HepG2 (cell line): Measurements from ENCODE around the gene PSMD1. TPM values are rescaled to one million over a fixed set of nuclear protein-coding genes. Genes with fewer than 3 reads are reported as not detected.

ENCODE experiments used
- ATF3 ChIP-seq: sonication (generic); formaldehyde crosslinking; IDR thresholded peaks from 2 replicates; pipeline ENCODE4 v1.4.0; 2020; ENCODE audit warnings: missing genetic modification reagents
- ATF4 ChIP-seq, 2 experiments: fragments of 450-650 bp in 1 of 2; sonication (generic) in 1 of 2; formaldehyde crosslinking; IDR thresholded peaks; 2 replicates each; pipeline versions ENCODE4 v1.5.0 to v1.8.0; 2020 to 2022; ENCODE audit warnings: mild to moderate bottlenecking in 1 of 2, missing genetic modification reagents in 1 of 2
- ATF7 ChIP-seq, 2 experiments: fragments of 450-650 bp in 1 of 2; sonication (generic) in 1 of 2; formaldehyde crosslinking in 1 of 2; IDR thresholded peaks; 2 replicates each; pipeline versions ENCODE4 v1.4.0 to v1.6.1; 2016 to 2020; ENCODE audit warnings: antibody characterized with exemption in 1 of 2, mild to moderate bottlenecking in 1 of 2, missing genetic modification reagents in 1 of 2
- DBP ChIP-seq: sonication (generic); formaldehyde crosslinking; IDR thresholded peaks from 2 replicates; pipeline ENCODE4 v1.4.0; 2020; ENCODE audit warnings: missing genetic modification reagents; ENCODE audit errors: not compliant biosample characterization
- GATA4 ChIP-seq: sonication (generic); IDR thresholded peaks from 2 replicates; pipeline ENCODE4 v1.6.1; 2016; ENCODE audit warnings: antibody characterized with exemption, low read depth, borderline replicate concordance
- GZF1 ChIP-seq: sonication (generic); formaldehyde crosslinking; IDR thresholded peaks from 2 replicates; pipeline ENCODE4 v1.5.1; 2020; ENCODE audit warnings: mild to moderate bottlenecking, missing genetic modification reagents
- HMG20A ChIP-seq: IDR thresholded peaks from 2 replicates; pipeline ENCODE4 v1.6.1; 2016; ENCODE audit warnings: borderline replicate concordance
- KAT8 ChIP-seq: IDR thresholded peaks from 2 replicates; pipeline ENCODE4 v1.6.1; 2016; ENCODE audit warnings: missing genetic modification reagents, missing compliant biosample characterization
- KLF6 ChIP-seq: IDR thresholded peaks from 2 replicates; pipeline ENCODE4 v1.8.0; 2016; ENCODE audit warnings: missing biosample characterization, missing genetic modification reagents
- MAFF ChIP-seq: IDR thresholded peaks from 2 replicates; pipeline ENCODE4 v1.6.1; 2011; ENCODE audit warnings: low read depth, low read length, improper control_type of control experiment
- MTA3 ChIP-seq: sonication (generic); formaldehyde crosslinking; IDR thresholded peaks from 2 replicates; pipeline ENCODE4 v1.4.0; 2020; ENCODE audit warnings: missing genetic modification reagents
- NRL ChIP-seq: sonication (generic); formaldehyde crosslinking; IDR thresholded peaks from 2 replicates; pipeline ENCODE4 v1.5.0; 2020; ENCODE audit warnings: missing genetic modification reagents, mild to moderate bottlenecking, moderate library complexity, borderline replicate concordance
- PPARG ChIP-seq: conservative IDR thresholded peaks from 2 replicates; pipeline ENCODE4 v1.6.1; 2016; ENCODE audit warnings: missing biosample characterization, missing genetic modification reagents
- PTBP1 ChIP-seq: fragments of 200-400 bp; formaldehyde crosslinking; IDR thresholded peaks from 2 replicates; pipeline ENCODE4 v1.6.1; 2018; ENCODE audit warnings: low read length, low read depth; ENCODE audit not compliant: poor library complexity, severe bottlenecking
- RXRA ChIP-seq: sonication (generic); formaldehyde crosslinking; IDR thresholded peaks from 2 replicates; pipeline ENCODE4 v1.5.1; 2020; ENCODE audit warnings: missing genetic modification reagents
- SOX13 ChIP-seq, 3 experiments: fragments of 450-650 bp in 1 of 3; sonication (generic) in 1 of 3; formaldehyde crosslinking in 1 of 3; IDR thresholded peaks in 2 of 3; conservative IDR thresholded peaks in 1 of 3; 2 replicates each; pipeline versions ENCODE4 v1.5.0 to v1.6.1; 2016 to 2020; ENCODE audit warnings: antibody characterized with exemption in 1 of 3, mild to moderate bottlenecking in 1 of 3, missing compliant biosample characterization in 1 of 3, missing genetic modification reagents in 1 of 3, moderate library complexity in 1 of 3
- SOX6 ChIP-seq, 2 experiments: fragments of 450-650 bp in 1 of 2; sonication (generic) in 1 of 2; formaldehyde crosslinking in 1 of 2; IDR thresholded peaks; 2 replicates each; pipeline versions ENCODE4 v1.4.0 to v1.6.1; 2017 to 2020; ENCODE audit warnings: antibody characterized with exemption in 1 of 2, mild to moderate bottlenecking in 1 of 2, missing genetic modification reagents in 1 of 2
- SRSF4 ChIP-seq: fragments of 200-400 bp; formaldehyde crosslinking; IDR thresholded peaks from one replicate; pipeline ENCODE4 v1.6.1; 2018; ENCODE audit warnings: mild to moderate bottlenecking, low read depth, low read length, moderate library complexity; ENCODE audit not compliant: poor library complexity, severe bottlenecking
- TARDBP ChIP-seq: sonication (generic); formaldehyde crosslinking; IDR thresholded peaks from 2 replicates; pipeline ENCODE4 v1.8.0; 2022; ENCODE audit warnings: mild to moderate bottlenecking, missing genetic modification reagents
- TCF7 ChIP-seq: sonication (generic); IDR thresholded peaks from 2 replicates; pipeline ENCODE4 v1.6.1; 2016; ENCODE audit warnings: antibody characterized with exemption, low read depth
- ZBTB26 ChIP-seq: IDR thresholded peaks from 2 replicates; pipeline ENCODE4 v1.6.1; 2016; ENCODE audit warnings: missing compliant biosample characterization, missing genetic modification reagents, borderline replicate concordance
- ZNF160 ChIP-seq: sonication (generic); formaldehyde crosslinking; IDR thresholded peaks from 2 replicates; pipeline ENCODE4 v1.8.0; 2022; ENCODE audit warnings: mild to moderate bottlenecking, inconsistent platforms, missing genetic modification reagents
- ZNF264 ChIP-seq: sonication (generic); formaldehyde crosslinking; IDR thresholded peaks from 2 replicates; pipeline ENCODE4 v1.4.0; 2020; ENCODE audit warnings: missing genetic modification reagents
- ZNF292 ChIP-seq: sonication (generic); formaldehyde crosslinking; IDR thresholded peaks from 2 replicates; pipeline ENCODE4 v1.8.1; 2022; ENCODE audit warnings: mild to moderate bottlenecking, low read depth, missing genetic modification reagents, borderline replicate concordance
- ZNF570 ChIP-seq: sonication (generic); formaldehyde crosslinking; IDR thresholded peaks from 2 replicates; pipeline ENCODE4 v1.4.0; 2020; ENCODE audit warnings: mild to moderate bottlenecking, missing genetic modification reagents, borderline replicate concordance
- ZNF614 ChIP-seq: IDR thresholded peaks from 2 replicates; pipeline ENCODE4 v1.6.1; 2018; ENCODE audit warnings: missing biosample characterization, missing genetic modification reagents, inconsistent platforms, borderline replicate concordance
- ZNF674 ChIP-seq: sonication (generic); formaldehyde crosslinking; IDR thresholded peaks from 2 replicates; pipeline ENCODE4 v1.5.0; 2020; ENCODE audit warnings: low read depth, mild to moderate bottlenecking, missing genetic modification reagents
- polyA plus RNA-seq, 8 experiments: library from polyadenylated mRNA; depleted of rRNA in 3 of 8; stranded (reverse) in 7 of 8; unstranded in 1 of 8; fragments of >200 nt; fragmentation: Illumina TruSeq in 4 of 8; extraction: Trizol in 4 of 8; gene quantifications; 2 replicates each; pipeline versions ENCODE4 v1.2.1 to v1.2.3, GENCODE V29; 2011 to 2016; ENCODE audit warnings: low read depth in 4 of 8, missing spikeins in 1 of 8, mixed read lengths in 1 of 8; ENCODE audit not compliant: insufficient read depth in 1 of 8
- total RNA-seq, 5 experiments: library from RNA; depleted of rRNA; stranded (reverse); fragments of >200 nt; fragmentation: Illumina TruSeq; extraction: Trizol; gene quantifications; 2 replicates each; pipeline ENCODE4 v1.2.3, GENCODE V29; 2016; ENCODE audit warnings: low read depth in 1 of 5

Gene PSMD1
- total and polyA plus RNA-seq, 2 of the 13 experiments (the other 11 are each of a cell fraction or from before 2014, with no cell fraction given): 136 to 191 TPM

GRCh38 chr2:231068525-231069222 is 12.0 kb downstream of the PSMD1 start (continued):
- TF ChIP-seq ATF4 (CRISPR knock-in tag; IDR thresholded peaks at IDR 0.05) (no peak), SRSF4 (no peak), DBP (CRISPR knock-in tag) (no peak), HMG20A (peak; percentile 59; the same call in 1 of the 2 replicates), PTBP1 (no peak), PPARG (CRISPR knock-in tag) (peak; percentile 95), SOX6 (IDR thresholded peaks at IDR 0.05) (no peak), SOX6 (CRISPR knock-in tag; IDR thresholded peaks at IDR 0.05) (no peak; the same call in 1 of the 2 replicates), ZNF674 (CRISPR knock-in tag) (no peak), MAFF (peak; percentile 39; the same call in 1 of the 2 replicates), SOX13 (IDR thresholded peaks at IDR 0.05) (no peak), SOX13 (CRISPR knock-in tag; conservative IDR thresholded peaks at IDR 0.05 in 1 of 2, IDR thresholded peaks at IDR 0.05 in 1 of 2) (peak in 1 of 2 experiments; percentile 65; a peak in 1 of 4 replicates), ZNF614 (CRISPR knock-in tag) (peak; percentile 72; the same call in 1 of the 2 replicates), ZBTB26 (CRISPR knock-in tag) (no peak), ATF7 (IDR thresholded peaks at IDR 0.05) (0 out of 2 replicates have a peak, but pooled peaks have one; percentile 5), ATF7 (CRISPR knock-in tag; IDR thresholded peaks at IDR 0.05) (no peak), TARDBP (CRISPR knock-in tag) (no peak), ZNF570 (CRISPR knock-in tag) (no peak), ZNF292 (CRISPR knock-in tag) (no peak), KAT8 (CRISPR knock-in tag) (no peak), RXRA (no peak; the same call in 1 of the 2 replicates), ZNF160 (CRISPR knock-in tag) (no peak), ATF3 (CRISPR knock-in tag) (no peak; the same call in 1 of the 2 replicates), GATA4 (peak; percentile 62; the same call in 1 of the 2 replicates), KLF6 (CRISPR knock-in tag) (no peak), NRL (CRISPR knock-in tag) (no peak), GZF1 (CRISPR knock-in tag) (no peak), MTA3 (CRISPR knock-in tag) (no peak), ZNF264 (CRISPR knock-in tag) (no peak), TCF7 (peak; percentile 53)
